Measurements from ENCODE around the gene SKIC8.

GRCh38 chr15:78276064-78276943, 23.1 kb downstream of the SKIC8 start:
- no peak for TF ChIP-seq TAF1 (IDR thresholded peaks at IDR 0.05; ENCODE audit: borderline replicate concordance, low read depth, low read length)
- no peak for TF ChIP-seq POLR2A (IDR thresholded peaks at IDR 0.05; ENCODE audit: low read depth, low read length)
- no peak for TF ChIP-seq POLR2AphosphoS5 (IDR thresholded peaks at IDR 0.05; ENCODE audit: low read depth, low read length)

Measured in GM12892 (cell line).